Upper lobe of right lung (tissue), 1 donor: ENCODE results near the gene MPC1L. TPM values are rescaled to one million over a fixed set of nuclear protein-coding genes. Genes with fewer than 3 reads are reported as not detected.
"Not testable (repeated sequence)": the region's sequence is repeated elsewhere in the genome, so short reads cannot be mapped to it uniquely, and the experiment has no call there.

ENCODE experiments used
- ATAC-seq: fragments of 200-7000 bp; cut with Tn5 transposase; one replicate; pipeline ENCODE4 v1.9.1; 2020; ENCODE audit warnings: mild to moderate bottlenecking, moderate library complexity
- DNase-seq: peaks from one replicate; pipeline ENCODE4 v3.0.0-alpha.2; 2020
- H3K27ac ChIP-seq: fragments of 200-600 bp; one replicate; pipeline ENCODE4 v1.8.0; 2022
- H3K27me3 ChIP-seq: fragments of 200-600 bp; one replicate; pipeline ENCODE4 v1.8.0; 2022; ENCODE audit warnings: mild to moderate bottlenecking
- H3K36me3 ChIP-seq: fragments of 200-600 bp; one replicate; pipeline ENCODE4 v1.8.0; 2022
- H3K4me1 ChIP-seq: fragments of 200-600 bp; one replicate; pipeline ENCODE4 v1.8.0; 2022
- H3K4me3 ChIP-seq: fragments of 200-600 bp; one replicate; pipeline ENCODE4 v1.8.0; 2022; ENCODE audit warnings: mild to moderate bottlenecking
- H3K9me3 ChIP-seq: fragments of 200-600 bp; one replicate; pipeline ENCODE4 v1.8.0; 2022
- intact Hi-C: fragments of 100-400 bp; cut with DNase I; formaldehyde crosslinking; loops from one replicate; pipeline ENCODE4 v1.11.0; 2022
- long read RNA-seq: library from polyadenylated mRNA; unstranded; transcript quantifications from one replicate; pipeline ENCODE4 v2.0.0, GENCODE V29; 2021
- total RNA-seq: library from RNA; stranded (reverse); fragmentation: NEBNext Ultra II Directional; extraction: Animal tissue kit (Norgen Biotek cat#: 25700); gene quantifications from one replicate; pipeline ENCODE4 v1.2.1, GENCODE V29; 2021
- TF ChIP-seq, protein P1 (sequence below): fragments of 200-600 bp; IDR thresholded peaks from one replicate; pipeline ENCODE4 v1.8.0; 2022; ENCODE audit warnings: antibody characterized with exemption
- donor health status: DM: no; HTN: yes; CAD: no; lungs with severe emphysema.

Gene MPC1L
- not detected for total RNA-seq
- long read RNA-seq: 0 reads

- DNase-seq: no peak
- no peak within 1 kb of the TSS for H3K4me3 ChIP-seq
- TF ChIP-seq, protein P1, sequence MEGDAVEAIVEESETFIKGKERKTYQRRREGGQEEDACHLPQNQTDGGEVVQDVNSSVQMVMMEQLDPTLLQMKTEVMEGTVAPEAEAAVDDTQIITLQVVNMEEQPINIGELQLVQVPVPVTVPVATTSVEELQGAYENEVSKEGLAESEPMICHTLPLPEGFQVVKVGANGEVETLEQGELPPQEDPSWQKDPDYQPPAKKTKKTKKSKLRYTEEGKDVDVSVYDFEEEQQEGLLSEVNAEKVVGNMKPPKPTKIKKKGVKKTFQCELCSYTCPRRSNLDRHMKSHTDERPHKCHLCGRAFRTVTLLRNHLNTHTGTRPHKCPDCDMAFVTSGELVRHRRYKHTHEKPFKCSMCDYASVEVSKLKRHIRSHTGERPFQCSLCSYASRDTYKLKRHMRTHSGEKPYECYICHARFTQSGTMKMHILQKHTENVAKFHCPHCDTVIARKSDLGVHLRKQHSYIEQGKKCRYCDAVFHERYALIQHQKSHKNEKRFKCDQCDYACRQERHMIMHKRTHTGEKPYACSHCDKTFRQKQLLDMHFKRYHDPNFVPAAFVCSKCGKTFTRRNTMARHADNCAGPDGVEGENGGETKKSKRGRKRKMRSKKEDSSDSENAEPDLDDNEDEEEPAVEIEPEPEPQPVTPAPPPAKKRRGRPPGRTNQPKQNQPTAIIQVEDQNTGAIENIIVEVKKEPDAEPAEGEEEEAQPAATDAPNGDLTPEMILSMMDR: no peak
- H3K9me3 ChIP-seq: no peaks in the 10 kb centered on the region
- H3K36me3 ChIP-seq: peaks cover 5% of the 10 kb centered on the region
- H3K27me3 ChIP-seq: no peaks in the 10 kb centered on the region
- no peaks in the 10 kb centered on the region for H3K4me1 ChIP-seq
- ATAC-seq: no peak
- intact Hi-C loops: no loop called here
- no peak within 1 kb of the TSS for H3K27ac ChIP-seq
These were observed at the start of gene MPC1L for GRCh38 chrX:40623139-40623536. Gene MPC1L (plus strand): TSS chrX:40623428. CDS start chrX:40623566, 138 bp downstream.

DNA sequence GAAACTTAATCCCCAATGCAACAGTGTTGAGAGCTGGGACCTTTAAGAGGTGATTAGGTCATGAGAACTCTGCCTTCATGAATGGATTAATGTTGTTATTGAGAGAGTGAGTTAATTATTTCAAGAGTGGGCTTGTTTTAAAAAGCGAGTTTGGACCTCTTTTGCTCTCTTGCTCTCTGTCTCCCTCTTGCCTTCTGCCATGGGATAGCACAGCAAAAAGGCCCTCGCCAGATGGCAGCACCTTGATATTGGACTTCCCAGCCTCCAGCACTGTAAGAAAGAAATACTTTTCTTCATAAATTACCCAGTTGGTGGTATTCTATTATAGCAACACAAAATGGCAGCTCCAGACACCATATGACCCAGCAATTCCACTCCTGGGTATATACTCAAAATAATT, 49.5 kb upstream of the MPC1L start:
- DNase-seq (no peak), ATAC-seq (peak; percentile 49)
- no peaks in the 10 kb centered on the region for H3K4me1 ChIP-seq
- no peak overlapping the region for H3K27ac ChIP-seq
- H3K4me3 ChIP-seq: no peak overlapping the region
- no peaks in the 10 kb centered on the region for H3K9me3 ChIP-seq
- TF ChIP-seq, protein P1: peak; percentile 39
- intact Hi-C loops: no loop called here
- no peaks in the 10 kb centered on the region for H3K27me3 ChIP-seq
- H3K36me3 ChIP-seq: no peaks in the 10 kb centered on the region

- ATAC-seq, H3K27me3 ChIP-seq, H3K27ac ChIP-seq, H3K4me1 ChIP-seq, H3K4me3 ChIP-seq, H3K36me3 ChIP-seq, intact Hi-C loops, DNase-seq, H3K9me3 ChIP-seq: not testable (repeated sequence)
These were observed 47.8 kb upstream of the MPC1L start for GRCh38 chrX:40575411-40575810.

GRCh38 chrX:40576291-40576690, 46.9 kb upstream of the MPC1L start:
- H3K4me3 ChIP-seq: no peak overlapping the region
- no peak overlapping the region for H3K27ac ChIP-seq
- H3K36me3 ChIP-seq: no peaks in the 10 kb centered on the region
- TF ChIP-seq, protein P1: no peak
- intact Hi-C loops: no loop called here
- H3K9me3 ChIP-seq: no peaks in the 10 kb centered on the region
- no peaks in the 10 kb centered on the region for H3K4me1 ChIP-seq
- ATAC-seq: no peak
- DNase-seq: no peak
- no peaks in the 10 kb centered on the region for H3K27me3 ChIP-seq

DNA sequence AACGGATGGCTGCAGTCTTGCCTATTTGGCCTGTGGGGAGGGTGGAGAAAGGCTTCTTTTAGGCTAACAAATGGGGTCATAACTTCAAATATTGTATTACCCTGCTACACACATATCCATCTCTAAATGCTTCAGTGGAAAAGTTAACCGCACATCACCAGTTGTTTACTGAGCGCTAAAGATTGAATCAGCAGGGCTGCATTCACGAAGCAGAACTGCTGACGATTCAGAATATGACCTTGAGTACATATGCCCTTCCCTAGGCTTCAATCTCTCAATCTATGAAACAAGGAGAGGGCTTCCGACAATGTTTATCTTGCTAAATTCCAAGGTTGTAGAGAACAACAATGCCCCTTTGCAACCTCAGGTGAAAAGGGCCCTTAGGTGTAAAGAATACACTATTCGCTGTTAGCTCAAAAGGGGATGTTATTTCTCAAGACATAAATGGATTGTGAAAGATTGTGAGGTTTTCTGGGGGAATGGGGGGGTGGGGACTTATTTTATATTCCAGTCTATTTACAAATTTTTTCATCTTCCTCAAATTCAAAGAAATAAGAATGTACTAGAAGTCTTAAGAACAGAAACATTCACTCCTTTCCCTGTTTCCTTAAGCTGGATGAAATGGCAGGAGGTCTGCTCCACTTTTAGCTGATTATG, 45.1 kb upstream of the MPC1L start:
- TF ChIP-seq, protein P1: no peak
- ATAC-seq: no peak
- H3K36me3 ChIP-seq: no peaks in the 10 kb centered on the region
- DNase-seq: no peak
- H3K4me3 ChIP-seq: no peak overlapping the region
- H3K9me3 ChIP-seq: no peaks in the 10 kb centered on the region
- no peaks in the 10 kb centered on the region for H3K27me3 ChIP-seq
- intact Hi-C loops: no loop called here
- H3K27ac ChIP-seq: no peak overlapping the region
- H3K4me1 ChIP-seq: peaks cover 10% of the 10 kb centered on the region

DNA sequence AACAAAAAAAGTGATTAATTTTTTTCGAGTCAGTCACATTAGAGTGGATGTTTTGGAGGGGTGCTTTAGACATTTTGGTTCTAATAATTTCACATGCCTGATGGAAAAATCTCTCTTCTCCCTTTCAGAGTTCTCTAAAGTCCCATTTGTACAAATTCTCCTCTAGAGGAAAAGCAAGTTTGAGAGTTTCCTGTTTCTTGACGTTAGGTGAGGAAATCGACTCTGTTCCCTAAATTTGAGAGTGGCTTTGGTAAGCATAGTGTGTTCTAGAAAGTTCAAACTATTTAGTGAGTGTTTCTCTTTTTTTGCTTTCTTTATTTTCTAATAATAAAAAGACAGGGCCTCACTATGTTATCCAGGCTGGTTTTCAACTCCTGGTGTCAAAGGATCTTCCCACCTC, 44.1 kb upstream of the MPC1L start:
- TF ChIP-seq, protein P1: no peak
- DNase-seq (no peak), ATAC-seq (no peak)
- intact Hi-C loops: no loop called here
- no peaks in the 10 kb centered on the region for H3K27me3 ChIP-seq
- peaks cover 10% of the 10 kb centered on the region for H3K4me1 ChIP-seq
- H3K27ac ChIP-seq: no peak overlapping the region
- no peak overlapping the region for H3K4me3 ChIP-seq
- no peaks in the 10 kb centered on the region for H3K36me3 ChIP-seq
- no peaks in the 10 kb centered on the region for H3K9me3 ChIP-seq
